Nephron (organoid): Measurements from ENCODE around the gene ADCY9.
"Not testable (repeated sequence)": the region's sequence is repeated elsewhere in the genome, so short reads cannot be mapped to it uniquely, and the experiment has no call there.

Source experiments
- H3K27ac Mint-ChIP-seq, 3 experiments: 2 replicates each; pipeline ENCODE4 v1.8.0; 2020; ENCODE audit warnings: mixed read lengths in 3 of 3, mild to moderate bottlenecking in 2 of 3, moderate library complexity in 1 of 3
- H3K27me3 Mint-ChIP-seq: 2 replicates; pipeline ENCODE4 v1.8.0; 2021; ENCODE audit warnings: low read depth, mild to moderate bottlenecking, moderate library complexity, mixed read lengths
- H3K36me3 Mint-ChIP-seq: 2 replicates; pipeline ENCODE4 v1.8.0; 2020; ENCODE audit warnings: low read depth, mixed read lengths
- H3K4me1 Mint-ChIP-seq: 2 replicates; pipeline ENCODE4 v1.8.0; 2020; ENCODE audit warnings: mixed read lengths
- H3K4me3 Mint-ChIP-seq, 3 experiments: 2 replicates each; pipeline ENCODE4 v1.8.0; 2020; ENCODE audit warnings: mild to moderate bottlenecking in 3 of 3, mixed read lengths in 3 of 3, moderate library complexity in 2 of 3
- H3K9me3 Mint-ChIP-seq: 2 replicates; pipeline ENCODE4 v1.8.0; 2020; ENCODE audit warnings: mixed read lengths
- CTCF ChIP-seq, 3 experiments: fragments of 200-600 bp; sonication (generic); IDR thresholded peaks; one replicate each; pipeline ENCODE4 v1.5.0; 2021; ENCODE audit warnings: antibody characterized with exemption in 3 of 3; ENCODE audit not compliant: unreplicated experiment in 3 of 3

Gene ADCY9

DNA sequence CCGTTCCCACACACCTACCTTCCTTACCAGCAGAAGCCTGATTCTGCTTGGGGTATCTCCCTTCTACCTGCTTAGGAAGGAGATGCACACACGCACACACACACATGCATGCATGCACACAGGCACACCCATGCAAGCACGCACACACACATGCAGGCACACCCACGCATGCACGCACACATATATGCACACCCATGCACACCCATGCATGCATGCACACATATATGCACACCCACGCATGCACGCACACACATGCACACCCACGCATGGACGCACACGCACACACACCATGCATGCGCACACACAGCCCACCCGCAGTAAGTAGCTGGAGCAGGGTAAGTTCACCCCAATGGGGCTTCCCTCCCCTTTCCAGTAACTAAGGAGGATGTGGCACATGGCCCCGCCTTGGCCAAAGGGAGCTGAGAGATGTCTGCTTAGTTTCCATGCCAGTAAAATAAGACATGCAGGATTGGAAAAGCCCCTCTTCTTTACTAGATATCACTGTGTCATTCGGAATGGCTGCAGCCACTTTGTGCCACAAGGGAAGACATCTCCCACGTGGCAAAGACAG, 33.7 kb downstream of the ADCY9 start:
- Mint-ChIP-seq H3K36me3 (no peaks in the 10 kb centered on the region), H3K9me3 (peaks cover 3% of the 10 kb centered on the region), H3K27me3 (peaks cover 6% of the 10 kb centered on the region), H3K4me1 (peaks cover 26% of the 10 kb centered on the region), H3K27ac (peak overlapping the region; percentile 27 to 50 (median 47)), H3K4me3 (no peak overlapping the region)
- no peak for TF ChIP-seq CTCF (IDR thresholded peaks at IDR 0.05; ENCODE audit: unreplicated experiment in 3 of 3)

DNA sequence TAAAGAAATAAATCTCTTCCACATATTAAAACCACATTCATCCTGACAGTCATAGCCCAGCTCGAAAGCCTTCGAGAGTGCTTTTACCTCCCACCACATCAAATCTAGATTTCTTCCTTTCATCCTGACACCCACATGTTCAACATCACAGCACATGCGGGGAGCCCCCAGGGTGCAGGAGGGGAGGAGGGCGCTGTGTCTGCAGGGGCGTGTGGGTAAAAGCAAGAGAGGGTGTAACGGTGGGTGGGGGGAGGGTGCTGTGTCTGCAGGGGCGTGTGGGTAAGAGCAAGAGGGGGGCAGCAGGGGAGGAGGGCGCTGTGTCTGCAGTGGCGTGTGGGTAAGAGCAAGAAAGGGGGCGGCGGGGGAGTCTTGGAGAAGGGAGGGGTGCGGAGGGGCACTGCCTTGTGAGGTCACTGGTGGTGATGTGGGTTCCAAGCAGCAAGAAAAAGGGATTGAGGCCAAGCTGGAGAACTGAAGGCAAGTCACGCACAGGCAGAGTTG, 34.7 kb downstream of the ADCY9 start:
- Mint-ChIP-seq H3K36me3 (no peaks in the 10 kb centered on the region), H3K27me3 (peaks cover 6% of the 10 kb centered on the region)
- TF ChIP-seq CTCF (IDR thresholded peaks at IDR 0.05; ENCODE audit: unreplicated experiment in 3 of 3), result no peak

DNA sequence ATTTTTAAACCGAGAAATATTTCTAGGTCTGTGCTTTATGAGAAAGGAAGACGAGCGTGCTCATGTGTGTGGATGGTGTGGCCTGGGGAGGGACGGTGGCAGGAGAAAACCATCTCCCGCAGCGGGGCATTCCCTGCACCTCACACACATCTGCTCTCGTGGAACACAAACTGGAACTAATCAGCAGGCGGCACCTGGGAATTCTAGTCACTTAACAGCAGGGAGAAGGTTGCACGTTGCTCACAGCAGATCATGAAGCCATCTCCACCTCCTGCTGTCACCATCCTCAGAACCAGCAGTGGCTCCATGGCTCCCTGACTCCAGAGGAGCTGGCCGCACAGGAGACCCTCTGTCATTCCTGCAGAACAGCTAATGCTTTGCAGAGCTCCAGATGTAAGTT, 35.2 kb downstream of the ADCY9 start:
- no peak for TF ChIP-seq CTCF (IDR thresholded peaks at IDR 0.05; ENCODE audit: unreplicated experiment in 3 of 3)
- Mint-ChIP-seq H3K4me1 (peaks cover 21% of the 10 kb centered on the region), H3K4me3 (peak overlapping the region in 1 of 3 experiments; percentile 4), H3K9me3 (peaks cover 6% of the 10 kb centered on the region), H3K36me3 (no peaks in the 10 kb centered on the region), H3K27me3 (peaks cover 6% of the 10 kb centered on the region), H3K27ac (peak overlapping the region; percentile 47 to 60 (median 50))

More for the DNA sequence above, 34.7 kb downstream of the ADCY9 start:
- Mint-ChIP-seq H3K4me1 (peaks cover 21% of the 10 kb centered on the region), H3K4me3 (peak overlapping the region; percentile 32 to 52 (median 48)), H3K9me3 (peaks cover 6% of the 10 kb centered on the region), H3K27ac (peak overlapping the region; percentile 47 to 83 (median 50))

DNA sequence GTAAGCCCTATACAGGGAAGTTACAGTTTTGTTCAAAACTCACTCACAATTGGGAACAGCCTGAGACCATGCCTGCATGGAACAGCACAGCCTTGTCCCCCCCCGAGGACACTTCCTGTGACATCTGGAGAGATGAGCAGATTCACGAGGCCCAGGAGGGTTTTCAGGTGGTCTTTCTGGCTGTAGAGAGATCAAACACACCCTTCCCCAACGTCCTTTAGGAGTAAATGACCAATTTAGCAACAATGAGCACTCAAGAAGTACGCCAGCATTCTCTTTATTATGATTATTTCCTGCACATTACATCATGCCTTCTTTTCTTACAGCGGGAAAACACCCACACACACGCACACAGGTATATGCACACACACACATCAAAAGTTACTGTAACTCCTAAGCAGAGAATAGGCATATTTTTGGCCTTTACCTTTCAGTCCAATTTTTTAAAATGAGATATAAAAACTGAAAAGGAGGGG, 39.0 kb downstream of the ADCY9 start:
- Mint-ChIP-seq H3K9me3 (peaks cover 6% of the 10 kb centered on the region), H3K4me1 (peaks cover 17% of the 10 kb centered on the region), H3K27ac (no peak overlapping the region), H3K36me3 (no peaks in the 10 kb centered on the region), H3K27me3 (peaks cover under 1% of the 10 kb centered on the region), H3K4me3 (no peak overlapping the region)
- no peak for TF ChIP-seq CTCF (IDR thresholded peaks at IDR 0.05; ENCODE audit: unreplicated experiment in 3 of 3)

DNA sequence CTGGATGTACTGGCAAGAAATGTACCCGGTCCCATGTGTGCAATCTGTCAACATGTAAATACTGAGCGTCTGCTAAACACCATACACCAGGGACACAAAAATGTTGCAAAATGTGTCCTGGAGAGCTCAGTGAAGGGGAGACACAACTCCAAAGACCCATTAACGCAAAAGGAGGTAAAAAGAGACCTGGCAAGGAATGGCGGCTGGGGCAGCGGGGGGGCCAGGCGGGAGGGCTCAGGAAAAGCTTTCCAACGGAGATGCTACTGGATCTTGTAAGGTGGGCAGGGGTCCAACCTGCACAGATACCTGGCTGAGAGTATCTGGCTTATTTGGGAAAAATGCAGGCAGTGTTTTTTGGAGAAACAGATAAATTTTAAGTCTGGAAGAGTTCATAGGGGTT, 40.7 kb downstream of the ADCY9 start:
- Mint-ChIP-seq H3K4me1 (peaks cover under 1% of the 10 kb centered on the region), H3K9me3 (peaks cover 6% of the 10 kb centered on the region), H3K27ac (no peak overlapping the region), H3K36me3 (no peaks in the 10 kb centered on the region), H3K27me3 (no peaks in the 10 kb centered on the region), H3K4me3 (no peak overlapping the region)
- no peak for TF ChIP-seq CTCF (IDR thresholded peaks at IDR 0.05; ENCODE audit: unreplicated experiment in 3 of 3)

GRCh38 chr16:4073150-4073549, 43.1 kb downstream of the ADCY9 start:
- not testable (repeated sequence) for H3K27ac Mint-ChIP-seq, H3K4me3 Mint-ChIP-seq, H3K9me3 Mint-ChIP-seq, H3K36me3 Mint-ChIP-seq, H3K4me1 Mint-ChIP-seq, H3K27me3 Mint-ChIP-seq
